Upper lobe of left lung (tissue), 4 donors: ENCODE results near the gene CALCR.

Source experiments
- POLR2A ChIP-seq, 4 donors: fragments of 450-650 bp; IDR thresholded peaks; one replicate each; pipeline ENCODE4 v1.5.1; 2016 to 2017; ENCODE audit warnings: antibody characterized with exemption in 4 of 4, mild to moderate bottlenecking in 2 of 4
- POLR2AphosphoS5 ChIP-seq, 2 donors: sonication (generic); formaldehyde crosslinking; IDR thresholded peaks; one replicate each; pipeline ENCODE4 v1.5.1; 2017; ENCODE audit warnings: antibody characterized with exemption in 2 of 2
- TF ChIP-seq, protein P1 (sequence below), 6 experiments: fragments of 450-650 bp in 4 of 6; fragments of 200-600 bp in 2 of 6; sonication (generic) in 2 of 6; IDR thresholded peaks; one replicate each; pipeline ENCODE4 v1.5.1; 2016 to 2019; ENCODE audit warnings: antibody characterized with exemption in 6 of 6

- TF ChIP-seq, protein P1, sequence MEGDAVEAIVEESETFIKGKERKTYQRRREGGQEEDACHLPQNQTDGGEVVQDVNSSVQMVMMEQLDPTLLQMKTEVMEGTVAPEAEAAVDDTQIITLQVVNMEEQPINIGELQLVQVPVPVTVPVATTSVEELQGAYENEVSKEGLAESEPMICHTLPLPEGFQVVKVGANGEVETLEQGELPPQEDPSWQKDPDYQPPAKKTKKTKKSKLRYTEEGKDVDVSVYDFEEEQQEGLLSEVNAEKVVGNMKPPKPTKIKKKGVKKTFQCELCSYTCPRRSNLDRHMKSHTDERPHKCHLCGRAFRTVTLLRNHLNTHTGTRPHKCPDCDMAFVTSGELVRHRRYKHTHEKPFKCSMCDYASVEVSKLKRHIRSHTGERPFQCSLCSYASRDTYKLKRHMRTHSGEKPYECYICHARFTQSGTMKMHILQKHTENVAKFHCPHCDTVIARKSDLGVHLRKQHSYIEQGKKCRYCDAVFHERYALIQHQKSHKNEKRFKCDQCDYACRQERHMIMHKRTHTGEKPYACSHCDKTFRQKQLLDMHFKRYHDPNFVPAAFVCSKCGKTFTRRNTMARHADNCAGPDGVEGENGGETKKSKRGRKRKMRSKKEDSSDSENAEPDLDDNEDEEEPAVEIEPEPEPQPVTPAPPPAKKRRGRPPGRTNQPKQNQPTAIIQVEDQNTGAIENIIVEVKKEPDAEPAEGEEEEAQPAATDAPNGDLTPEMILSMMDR (IDR thresholded peaks at IDR 0.05): no peak
- no peak for TF ChIP-seq POLR2AphosphoS5 (IDR thresholded peaks at IDR 0.05)
- TF ChIP-seq POLR2A (IDR thresholded peaks at IDR 0.05): no peak
These were observed 192.2 kb downstream of the CALCR start for GRCh38 chr7:93382362-93382761.
